SU-DHL-6 (cell line): Measurements from ENCODE around the gene TEX50.

Experiments used
- EZH2phosphoT487 ChIP-seq: fragments of 200-600 bp; sonication (generic), shearing (Covaris generic); conservative IDR thresholded peaks from 2 replicates; pipeline ENCODE4 v1.6.1; 2018; ENCODE audit warnings: mild to moderate bottlenecking, antibody characterized with exemption, low read length, moderate library complexity, mixed read lengths
- TF ChIP-seq, protein P1 (sequence below): fragments of 200-600 bp; sonication (generic); IDR thresholded peaks from one replicate; pipeline ENCODE4 v1.5.1; 2017; ENCODE audit warnings: antibody characterized with exemption, mild to moderate bottlenecking, low read length, moderate library complexity; ENCODE audit not compliant: insufficient read depth, poor library complexity, severe bottlenecking

DNA sequence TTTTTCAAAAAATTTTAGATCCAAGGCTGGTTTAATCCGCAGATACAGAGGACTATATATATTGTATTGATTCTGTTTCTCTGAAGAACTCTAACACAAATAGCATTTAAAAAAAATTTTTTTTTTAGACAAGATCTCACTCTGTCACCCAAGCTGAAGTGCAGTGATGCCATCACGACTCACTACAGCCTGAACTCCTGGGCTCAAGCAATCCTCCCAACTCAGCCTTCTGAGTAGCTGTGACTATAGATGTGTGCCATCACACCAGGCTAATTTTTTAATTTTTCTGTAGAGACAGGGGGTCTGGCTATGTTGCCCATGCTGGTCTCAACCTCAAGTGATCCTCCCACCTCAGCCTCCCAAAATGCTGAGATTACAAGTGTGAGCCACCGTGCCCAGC is 31.5 kb downstream of the TEX50 start:
- TF ChIP-seq, protein P1, sequence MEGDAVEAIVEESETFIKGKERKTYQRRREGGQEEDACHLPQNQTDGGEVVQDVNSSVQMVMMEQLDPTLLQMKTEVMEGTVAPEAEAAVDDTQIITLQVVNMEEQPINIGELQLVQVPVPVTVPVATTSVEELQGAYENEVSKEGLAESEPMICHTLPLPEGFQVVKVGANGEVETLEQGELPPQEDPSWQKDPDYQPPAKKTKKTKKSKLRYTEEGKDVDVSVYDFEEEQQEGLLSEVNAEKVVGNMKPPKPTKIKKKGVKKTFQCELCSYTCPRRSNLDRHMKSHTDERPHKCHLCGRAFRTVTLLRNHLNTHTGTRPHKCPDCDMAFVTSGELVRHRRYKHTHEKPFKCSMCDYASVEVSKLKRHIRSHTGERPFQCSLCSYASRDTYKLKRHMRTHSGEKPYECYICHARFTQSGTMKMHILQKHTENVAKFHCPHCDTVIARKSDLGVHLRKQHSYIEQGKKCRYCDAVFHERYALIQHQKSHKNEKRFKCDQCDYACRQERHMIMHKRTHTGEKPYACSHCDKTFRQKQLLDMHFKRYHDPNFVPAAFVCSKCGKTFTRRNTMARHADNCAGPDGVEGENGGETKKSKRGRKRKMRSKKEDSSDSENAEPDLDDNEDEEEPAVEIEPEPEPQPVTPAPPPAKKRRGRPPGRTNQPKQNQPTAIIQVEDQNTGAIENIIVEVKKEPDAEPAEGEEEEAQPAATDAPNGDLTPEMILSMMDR: no peak
- no peak for TF ChIP-seq EZH2phosphoT487
